Stimulated activated CD4-positive, alpha-beta T cell treated with anti-CD3 and anti-CD28 coated beads, Interleukin-2, amount 100 ng/mL, for 4 hours (primary cell): ENCODE data around the gene MTG1.

ENCODE experiments used
- DNase-seq: peaks from one replicate; pipeline ENCODE4 v3.0.0-alpha.2; 2020; ENCODE audit warnings: low read depth

MTG1 gene

DNA sequence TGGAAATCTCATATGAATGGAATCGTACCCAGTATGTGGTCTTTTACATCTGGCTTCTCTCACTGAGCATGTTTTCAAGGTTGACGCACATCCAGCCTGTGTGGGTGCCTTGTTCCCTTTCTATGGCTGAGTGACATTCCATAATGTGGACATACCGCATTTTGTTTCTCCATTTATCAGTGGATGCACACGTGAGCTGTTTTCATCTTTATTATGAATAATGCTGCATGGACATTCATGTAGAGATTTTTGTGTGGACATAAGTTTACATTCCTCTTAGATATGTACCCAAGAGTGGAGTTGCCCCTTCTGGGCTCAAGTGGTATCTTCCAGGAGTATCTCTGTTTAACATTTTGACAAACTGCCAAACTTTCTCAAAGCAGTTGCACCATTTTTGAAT lies 58.5 kb downstream of the MTG1 start:
- no peak for DNase-seq

DNA sequence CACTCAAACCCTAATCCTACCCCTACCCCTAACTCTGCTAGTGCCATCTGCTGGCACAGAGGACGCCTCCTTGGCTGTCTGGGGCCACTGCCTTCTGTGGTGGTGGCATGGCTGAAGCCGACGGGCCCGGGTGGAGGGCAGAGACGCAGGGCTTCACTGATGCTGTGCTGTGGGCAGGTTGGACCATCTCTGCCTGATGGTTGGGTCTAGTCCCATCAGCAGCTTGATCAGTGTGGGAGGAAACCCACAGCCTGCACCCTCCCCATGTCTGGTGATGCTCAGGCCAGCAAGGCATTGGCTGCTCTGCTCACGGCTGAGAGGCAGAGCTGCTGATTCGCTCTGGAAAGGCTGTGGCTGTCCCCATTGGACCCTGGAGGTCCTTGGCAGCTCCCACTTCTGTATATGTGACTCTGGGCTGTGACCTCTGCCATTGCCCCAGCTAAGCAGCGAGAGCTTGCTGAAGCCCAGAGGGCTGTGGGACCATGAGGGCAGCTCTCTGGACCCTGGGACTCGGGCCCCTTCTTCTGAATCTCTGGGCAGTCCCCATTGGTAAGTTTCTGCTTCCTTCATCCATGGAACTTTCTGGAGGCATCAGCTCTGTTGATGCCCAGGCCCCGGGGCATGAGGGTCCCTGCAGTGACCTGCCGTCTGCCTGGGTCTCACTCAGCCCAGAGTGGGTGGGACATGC lies 59.7 kb downstream of the MTG1 start, which contains the start of gene SCART1:
SCART1 (plus strand) TSS at position 430 of the 688 bp plus-strand sequence; CDS start at position 483, 53 bp downstream.
- no peak for DNase-seq

DNA sequence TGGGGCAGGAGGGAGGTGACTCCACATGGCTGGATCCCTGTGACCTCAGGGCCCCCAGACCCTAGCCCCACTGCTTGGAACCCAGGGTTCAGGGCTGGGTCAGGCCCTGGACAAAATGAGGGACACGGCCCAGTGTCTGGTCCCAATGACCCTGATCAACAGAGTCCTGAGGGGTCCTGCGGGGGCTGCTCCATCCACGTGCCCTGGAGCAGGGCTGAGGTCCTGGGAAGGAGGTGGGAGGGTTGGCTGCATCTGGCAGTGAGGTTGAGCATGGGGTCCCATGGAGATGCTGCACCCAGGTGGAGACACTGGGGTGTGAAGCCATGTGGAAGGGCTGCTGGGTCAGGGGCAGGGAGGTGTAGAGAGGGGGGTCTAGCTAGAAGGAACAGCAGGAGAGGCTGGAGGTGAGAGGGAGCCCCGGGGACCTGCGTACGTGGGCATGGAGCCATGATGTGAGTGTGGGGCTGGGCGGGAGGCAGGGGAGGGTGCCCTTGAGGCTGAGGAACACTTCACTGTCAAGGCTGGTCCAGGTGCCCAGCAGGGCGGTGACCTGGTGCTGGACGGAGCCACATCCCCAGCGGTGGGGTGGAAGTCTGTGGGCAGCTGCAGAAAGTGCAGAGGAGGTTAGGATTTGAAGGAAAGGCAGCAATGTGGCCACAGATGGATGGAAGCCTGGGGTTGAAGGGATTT lies 60.4 kb downstream of the MTG1 start:
- no peak for DNase-seq

DNA sequence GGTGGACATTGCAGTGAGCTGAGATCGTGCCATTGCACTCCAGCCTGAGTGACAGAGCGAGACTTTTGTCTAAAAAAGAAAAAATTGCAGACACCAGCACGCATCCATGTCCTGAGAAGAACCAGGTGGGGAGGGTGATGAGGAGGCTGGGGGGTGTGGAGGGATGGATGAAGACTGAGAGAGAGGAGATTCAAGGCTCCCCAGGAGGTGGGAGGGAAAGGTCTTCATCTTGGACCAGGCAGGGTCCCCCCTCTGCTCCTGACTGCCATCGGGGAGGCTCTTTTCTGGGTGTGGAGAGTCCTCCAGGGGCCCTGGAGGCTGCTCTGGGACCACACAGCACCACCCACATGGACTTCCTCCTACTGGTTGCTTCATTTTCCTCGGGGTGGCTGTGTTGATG lies 61.2 kb downstream of the MTG1 start:
- DNase-seq: no peak

DNA sequence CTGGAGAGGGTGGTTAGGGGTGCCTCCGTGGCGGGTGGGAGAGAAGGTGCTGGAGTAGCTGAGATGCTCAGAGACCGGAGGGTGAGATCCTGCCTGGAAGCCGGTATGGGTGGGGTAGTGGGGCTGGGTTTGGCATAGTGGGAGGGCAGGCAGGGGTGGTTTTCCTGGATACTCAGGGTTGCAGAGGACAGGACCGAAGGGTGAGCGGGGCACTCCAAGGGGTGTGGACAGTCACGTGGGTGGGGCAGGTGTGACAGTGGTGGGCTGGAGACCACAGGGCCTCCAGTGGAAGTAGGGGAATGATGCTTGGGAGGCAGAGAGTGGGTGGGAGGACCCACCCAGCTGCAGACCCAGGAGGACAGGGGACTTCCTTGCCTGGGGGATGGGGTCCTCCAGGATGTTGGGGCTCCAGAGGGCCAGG lies 61.7 kb downstream of the MTG1 start:
- no peak for DNase-seq

DNA sequence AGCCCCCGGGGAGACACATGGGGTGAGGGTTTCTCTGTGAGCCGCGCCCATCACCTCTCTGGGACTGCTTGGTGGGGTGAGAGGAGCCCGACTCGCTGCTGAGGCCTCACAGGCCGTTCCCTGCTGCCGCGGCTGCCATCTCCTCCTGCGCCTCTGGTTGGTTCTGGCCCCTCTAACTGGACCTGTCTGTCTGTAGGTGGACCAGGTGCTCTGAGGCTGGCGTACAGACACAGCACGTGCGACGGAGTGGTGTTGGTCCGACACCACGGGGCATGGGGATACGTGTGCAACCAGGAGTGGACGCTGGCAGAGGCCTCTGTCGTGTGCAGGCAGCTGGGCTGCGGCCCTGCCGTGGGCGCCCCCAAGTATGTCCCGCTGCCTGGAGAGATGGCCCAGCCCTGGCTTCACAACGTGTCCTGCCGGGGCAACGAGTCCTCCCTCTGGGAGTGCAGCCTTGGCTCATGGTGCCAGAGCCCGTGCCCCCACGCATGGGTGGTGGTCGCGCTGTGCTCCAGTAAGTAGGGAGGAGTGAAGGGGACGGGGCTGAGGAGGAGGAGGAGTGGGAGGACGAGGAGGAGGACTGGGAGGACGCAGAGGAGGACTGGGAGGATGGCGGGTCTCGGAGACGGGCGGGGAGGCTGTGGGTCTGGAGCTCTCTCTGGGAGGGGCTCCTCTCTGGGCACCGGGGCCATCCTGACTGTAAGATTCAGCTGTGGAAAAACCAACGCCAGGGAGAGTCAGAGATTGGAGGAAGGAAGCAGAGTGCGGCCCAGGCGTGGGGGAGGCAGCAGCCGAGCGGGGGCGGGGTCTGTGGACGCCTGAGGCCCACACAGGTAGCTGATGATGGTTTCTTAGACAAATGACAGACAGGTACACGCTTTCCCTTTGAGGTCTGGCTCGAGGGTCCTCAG lies 62.3 kb downstream of the MTG1 start:
- DNase-seq: no peak

DNA sequence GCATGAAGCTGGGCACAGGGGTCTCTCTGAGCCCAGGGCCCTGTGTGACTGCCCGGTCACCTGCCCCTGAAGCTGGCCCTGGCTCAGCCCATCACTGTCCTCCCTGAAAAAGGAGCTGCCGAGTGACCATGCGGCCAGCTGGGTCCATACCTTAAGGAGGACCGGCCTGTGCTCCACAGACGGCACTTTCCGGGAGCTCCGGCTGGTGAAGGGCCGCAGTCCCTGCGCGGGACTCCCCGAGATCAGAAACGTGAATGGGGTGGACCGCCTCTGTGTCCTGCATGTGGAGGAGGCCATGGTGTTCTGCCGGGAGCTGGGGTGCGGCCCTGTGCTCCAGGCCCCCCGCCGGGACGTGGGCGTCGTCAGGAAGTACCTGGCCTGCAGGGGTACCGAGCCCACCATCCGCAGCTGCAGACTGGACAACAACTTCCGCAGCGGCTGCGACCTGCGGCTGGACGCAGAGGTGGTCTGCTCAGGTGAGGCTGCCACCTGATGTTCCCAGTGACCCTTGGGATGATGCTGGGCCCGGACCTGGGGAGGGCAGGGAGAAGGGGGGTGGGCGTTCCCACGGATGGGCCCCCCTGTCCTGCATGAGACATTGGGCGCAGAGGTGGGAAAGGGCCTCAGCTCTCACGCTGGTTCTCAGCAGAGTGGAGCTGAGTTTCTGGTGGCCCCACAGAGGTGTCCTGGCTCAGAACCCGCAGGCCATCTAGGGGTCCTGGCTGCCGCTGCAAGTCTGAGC lies 63.3 kb downstream of the MTG1 start:
- DNase-seq: no peak

DNA sequence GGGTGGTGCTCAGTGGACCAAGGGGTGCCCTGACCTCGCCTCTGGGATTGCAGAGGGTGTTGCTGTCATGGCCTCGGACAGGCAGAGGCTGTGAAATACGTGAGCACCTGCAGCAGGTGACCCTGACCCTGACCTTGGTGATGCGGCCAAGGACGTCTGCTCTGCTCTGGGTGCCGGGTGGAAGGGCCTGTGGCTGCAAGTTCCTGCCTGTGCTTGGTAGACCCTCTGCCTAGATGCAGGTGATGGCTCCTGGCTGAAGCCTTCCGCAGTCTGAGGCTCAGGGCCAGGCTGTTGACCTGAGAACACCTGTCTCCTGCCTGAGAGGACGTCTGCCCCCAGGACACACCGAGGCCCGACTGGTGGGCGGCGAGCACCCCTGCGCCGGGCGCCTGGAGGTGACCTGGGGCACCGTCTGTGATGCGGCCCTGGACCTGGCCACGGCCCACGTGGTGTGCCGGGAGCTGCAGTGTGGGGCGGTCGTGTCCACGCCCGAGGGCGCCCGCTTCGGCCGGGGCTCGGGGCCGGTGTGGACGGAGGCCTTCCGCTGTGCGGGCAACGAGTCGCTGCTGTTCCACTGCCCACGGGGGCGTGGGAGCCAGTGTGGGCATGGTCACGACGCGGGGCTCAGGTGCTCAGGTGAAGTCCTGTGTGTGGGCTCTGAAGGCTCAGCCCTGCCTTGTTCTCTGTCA lies 64.2 kb downstream of the MTG1 start:
- DNase-seq: no peak

DNA sequence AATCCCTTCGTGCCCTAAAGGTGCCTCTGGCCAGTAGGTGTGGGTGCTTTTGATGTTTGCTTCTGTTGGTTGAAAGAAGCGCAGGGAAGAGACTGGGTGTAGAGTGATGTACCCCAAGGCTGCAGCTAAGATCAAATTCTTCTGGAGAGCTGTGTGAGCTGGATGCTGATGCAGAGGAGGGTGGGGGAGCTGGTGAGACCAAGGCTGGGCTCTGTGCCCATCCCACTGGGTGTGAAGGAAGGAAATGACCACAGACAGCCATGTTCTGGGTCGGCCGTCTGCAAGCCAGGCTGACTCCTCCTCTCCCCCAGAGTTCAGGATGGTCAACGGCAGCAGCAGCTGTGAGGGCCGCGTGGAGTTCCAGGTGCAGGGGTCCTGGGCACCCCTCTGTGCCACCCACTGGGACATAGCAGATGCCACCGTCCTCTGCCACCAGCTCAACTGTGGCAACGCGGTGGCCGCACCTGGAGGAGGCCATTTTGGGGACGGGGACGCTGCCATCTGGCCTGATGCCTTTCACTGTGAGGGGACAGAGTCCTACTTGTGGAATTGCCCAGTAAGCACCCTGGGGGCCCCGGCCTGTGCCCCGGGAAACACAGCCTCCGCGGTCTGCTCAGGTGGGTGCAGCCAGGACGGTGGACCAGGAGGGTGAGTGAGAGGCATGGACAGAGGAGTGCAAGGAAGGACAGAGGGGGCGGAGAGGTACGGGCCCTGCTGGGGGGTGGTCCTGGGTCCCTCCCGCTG lies 64.9 kb downstream of the MTG1 start:
- no peak for DNase-seq

DNA sequence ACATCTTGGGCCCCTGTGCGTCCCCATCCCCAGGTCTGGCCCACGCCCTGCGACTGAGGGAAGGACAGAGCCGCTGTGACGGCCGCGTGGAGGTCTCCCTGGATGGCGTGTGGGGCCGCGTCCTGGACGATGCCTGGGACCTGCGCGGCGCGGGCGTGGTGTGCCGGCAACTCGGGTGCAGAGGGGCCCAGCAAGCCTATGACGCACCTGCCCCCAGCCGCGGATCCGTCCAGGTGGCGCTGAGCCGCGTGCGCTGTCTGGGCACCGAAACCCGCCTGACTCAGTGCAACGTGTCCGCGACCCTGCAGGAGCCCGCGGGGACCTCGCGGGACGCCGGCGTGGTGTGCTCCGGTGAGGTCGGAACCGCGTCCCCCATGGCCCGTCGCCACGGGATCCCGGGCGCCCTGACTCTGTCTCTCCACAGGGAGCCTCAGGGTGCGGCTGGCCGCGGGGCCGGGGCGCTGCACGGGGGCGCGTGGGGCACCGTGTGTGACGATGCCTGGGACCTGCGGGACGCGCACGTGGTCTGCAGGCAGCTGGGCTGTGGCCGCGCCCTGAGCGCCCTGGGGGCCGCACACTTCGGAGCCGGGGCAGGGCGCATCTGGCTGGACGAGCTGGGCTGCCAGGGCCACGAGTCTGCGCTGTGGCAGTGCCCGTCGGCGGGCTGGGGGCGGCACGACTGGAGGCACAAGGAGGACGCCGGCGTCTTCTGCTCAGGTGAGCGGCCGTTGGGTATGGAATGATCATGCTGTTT lies 65.7 kb downstream of the MTG1 start:
- DNase-seq: no peak

DNA sequence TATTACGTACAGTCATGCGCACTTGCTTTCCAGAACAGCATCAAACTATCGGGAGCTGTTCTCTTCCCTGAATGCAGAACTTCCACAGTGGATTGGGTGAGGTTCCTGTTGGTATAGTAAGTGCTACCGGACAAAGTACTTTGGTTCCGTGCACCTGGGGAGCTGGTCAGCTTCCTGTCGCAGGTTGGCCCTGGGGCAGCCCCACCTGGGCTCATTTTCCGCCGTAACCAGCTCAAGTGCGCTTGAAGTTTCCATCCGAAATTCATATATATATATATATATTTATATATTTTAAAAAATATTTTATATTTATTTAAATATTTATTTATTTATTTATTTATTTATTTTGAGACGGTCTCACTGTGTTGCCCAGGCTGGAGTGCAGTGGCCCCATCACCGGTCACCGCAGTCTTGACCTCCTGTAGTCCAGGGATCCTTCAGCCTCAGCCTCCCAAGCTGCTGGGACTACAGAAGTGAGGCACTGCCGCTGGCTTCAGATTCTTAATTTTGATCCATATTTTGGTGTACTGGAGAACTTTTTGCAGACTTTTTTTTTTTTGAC lies 66.3 kb downstream of the MTG1 start:
- DNase-seq: no peak

DNA sequence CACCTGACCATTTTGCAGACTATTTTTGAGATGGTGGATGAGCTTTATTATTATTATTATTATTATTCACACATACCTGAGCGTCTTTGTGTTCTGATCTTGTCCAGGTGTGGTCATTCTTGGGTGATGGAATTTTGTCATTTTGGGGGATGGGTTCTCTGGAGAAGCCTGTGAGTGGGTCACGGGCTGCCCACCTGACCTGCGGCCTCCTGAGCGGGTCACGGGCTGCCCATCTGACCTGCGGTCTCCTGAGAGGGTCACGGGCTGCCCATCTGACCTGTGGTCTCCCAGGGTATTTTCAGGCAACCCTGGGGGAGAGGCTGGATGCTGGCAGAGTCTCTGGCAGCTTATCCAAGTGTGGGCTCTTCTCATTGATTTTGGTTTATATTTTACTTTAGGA lies 67.1 kb downstream of the MTG1 start:
- DNase-seq: no peak

DNA sequence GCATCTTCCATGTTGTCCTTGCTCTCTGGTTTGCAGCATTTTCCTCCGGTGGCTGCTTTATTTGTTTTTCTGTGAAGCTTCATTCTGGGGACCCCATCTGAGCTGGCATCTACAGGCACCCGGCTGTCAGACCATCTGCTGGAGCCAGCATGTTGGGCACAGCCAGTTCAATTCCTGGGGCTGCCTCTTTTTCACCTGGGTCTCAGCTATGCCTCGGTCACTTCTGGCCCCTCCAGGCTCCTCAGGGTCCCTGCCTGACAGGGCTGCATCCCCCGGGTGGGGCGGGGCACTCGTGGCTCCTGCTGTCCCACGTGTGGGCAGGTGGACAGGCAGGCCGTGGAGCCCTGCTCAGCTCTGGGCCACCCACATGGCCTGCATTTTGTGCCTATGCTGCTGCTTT lies 67.9 kb downstream of the MTG1 start:
- DNase-seq: no peak

DNA sequence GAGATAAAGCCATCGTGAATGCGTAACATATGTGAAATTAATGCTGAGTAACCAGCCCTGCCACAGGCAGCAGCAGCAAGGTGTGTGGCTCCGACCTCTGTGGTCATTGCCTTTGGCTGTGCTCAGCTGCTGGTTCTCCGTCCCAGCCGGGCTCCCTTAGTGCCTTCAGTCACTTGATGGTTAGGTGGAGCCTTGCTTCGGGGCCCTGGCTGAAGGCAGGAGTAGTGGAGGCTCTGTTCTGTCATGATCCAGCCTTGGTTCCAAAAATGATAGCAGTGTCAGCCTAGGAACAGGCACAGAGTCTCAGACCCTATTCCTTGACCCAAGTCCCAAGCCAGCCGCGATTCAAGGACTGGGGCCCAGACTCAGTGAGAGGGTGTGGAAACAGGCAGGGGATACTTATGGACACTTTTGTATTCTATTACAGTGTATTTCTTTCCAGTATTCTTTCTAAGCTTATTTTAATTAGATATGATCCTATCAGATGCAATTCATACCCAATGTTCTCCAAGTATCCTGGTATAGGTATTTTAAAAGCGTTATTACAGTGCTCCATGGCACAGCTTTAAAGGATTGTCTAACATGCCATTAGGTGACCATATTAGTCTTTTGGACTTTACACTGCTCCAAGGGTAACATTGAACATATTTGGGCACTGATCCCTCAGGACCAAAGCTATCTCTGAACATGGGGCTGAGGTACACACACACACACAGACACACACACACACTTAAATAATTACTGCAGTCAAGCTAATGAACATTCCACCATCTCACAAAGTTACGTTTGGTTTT lies 68.8 kb downstream of the MTG1 start:
- DNase-seq: no peak

DNA sequence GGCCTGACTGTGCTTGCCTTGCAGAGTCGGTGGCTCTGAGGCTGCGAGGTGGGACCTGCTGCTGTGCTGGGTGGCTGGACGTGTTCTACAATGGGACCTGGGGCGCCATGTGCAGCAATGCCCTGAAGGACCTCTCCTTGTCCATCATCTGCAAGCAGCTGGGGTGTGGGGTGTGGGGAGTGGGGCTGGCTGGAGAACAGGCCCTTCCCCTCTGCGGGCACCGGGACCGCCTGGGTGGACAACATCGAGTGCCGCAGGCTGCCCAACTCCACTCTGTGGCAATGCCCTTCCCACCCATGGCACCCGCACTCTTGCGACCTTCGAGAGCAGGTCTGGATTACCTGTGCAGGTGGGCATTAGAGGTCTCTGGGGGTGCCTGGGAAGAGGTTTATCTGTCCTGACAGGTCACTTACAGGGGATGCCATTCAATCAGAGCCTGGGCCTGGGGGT lies 70.7 kb downstream of the MTG1 start:
- no peak for DNase-seq

DNA sequence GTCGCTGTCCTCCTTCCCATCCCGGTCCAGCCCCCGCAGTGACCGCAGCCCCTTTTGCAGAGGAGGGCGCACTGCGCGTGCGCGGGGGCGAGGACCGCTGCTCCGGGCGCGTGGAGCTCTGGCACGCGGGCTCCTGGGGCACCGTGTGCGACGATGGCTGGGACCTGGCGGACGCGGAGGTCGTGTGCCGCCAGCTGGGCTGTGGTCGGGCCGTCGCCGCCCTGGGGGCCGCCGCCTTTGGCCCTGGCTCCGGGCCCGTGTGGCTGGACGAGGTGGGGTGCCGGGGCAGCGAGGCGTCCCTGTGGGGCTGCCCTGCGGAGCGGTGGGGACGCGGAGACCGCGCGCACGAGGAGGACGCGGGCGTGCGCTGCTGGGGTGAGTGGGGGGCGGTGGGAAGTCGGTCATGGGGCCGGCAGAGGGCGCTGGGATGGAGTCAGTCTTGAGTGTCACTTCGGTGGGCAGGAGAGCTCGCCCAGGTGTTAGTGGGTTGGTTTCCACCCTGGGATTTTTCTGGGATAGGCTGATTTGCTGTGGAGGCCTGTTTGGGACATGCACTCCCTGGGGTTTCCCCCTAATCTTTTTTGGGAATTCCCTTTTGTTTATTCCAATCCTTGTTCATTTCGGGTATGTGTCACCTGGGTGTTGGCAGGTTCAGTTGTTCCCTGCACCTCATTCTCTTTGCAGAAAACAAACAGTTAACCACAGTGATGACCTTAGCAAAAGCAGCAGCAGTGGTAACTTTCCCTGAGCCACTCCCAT lies 71.4 kb downstream of the MTG1 start:
- DNase-seq: no peak

DNA sequence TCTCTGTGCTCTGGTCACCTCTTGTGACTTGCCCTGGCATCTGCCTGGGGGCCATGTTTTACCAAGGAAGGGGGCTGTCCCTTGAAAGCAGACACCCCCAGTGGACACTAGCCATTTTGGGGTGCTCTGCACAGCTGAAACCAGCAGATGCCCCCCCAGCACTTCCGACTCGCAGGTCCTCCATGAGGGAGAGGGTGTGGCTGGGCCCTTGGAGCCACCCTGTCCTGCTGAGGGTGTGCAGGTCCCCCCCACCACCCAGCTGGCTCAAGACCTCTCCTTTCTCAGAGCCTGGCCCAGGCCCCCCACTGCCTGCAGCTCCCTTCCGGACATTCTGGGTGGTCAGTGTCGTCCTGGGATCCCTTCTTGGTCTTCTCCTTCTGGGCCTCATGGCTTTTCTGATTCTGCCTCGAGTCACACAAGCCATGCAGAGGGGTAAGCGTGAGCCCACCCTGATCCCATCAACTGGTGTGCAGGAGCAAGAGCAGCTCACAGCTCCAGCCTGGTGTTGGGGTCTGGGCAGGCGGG lies 72.1 kb downstream of the MTG1 start:
- DNase-seq: no peak
